HepG2 (cell line): Measurements from ENCODE around the gene C1GALT1. TPM values are rescaled to one million over a fixed set of nuclear protein-coding genes. Genes with fewer than 3 reads are reported as not detected.

Experiments
- HNRNPK ChIP-seq: fragments of 200-400 bp; formaldehyde crosslinking; IDR thresholded peaks from 2 replicates; pipeline ENCODE4 v1.6.1; 2018; ENCODE audit warnings: low read length, low read depth, moderate library complexity, mild to moderate bottlenecking; ENCODE audit not compliant: poor library complexity, severe bottlenecking
- JUN ChIP-seq: sonication (generic); formaldehyde crosslinking; IDR thresholded peaks from 2 replicates; pipeline ENCODE4 v1.4.0; 2020; ENCODE audit warnings: mild to moderate bottlenecking, missing genetic modification reagents
- SP1 ChIP-seq, 2 experiments: fragments of 450-650 bp in 1 of 2; sonication (generic) in 1 of 2; formaldehyde crosslinking in 1 of 2; IDR thresholded peaks; 2 replicates each; pipeline versions ENCODE4 v1.4.0 to v1.6.1; 2016 to 2020; ENCODE audit warnings: missing genetic modification reagents in 1 of 2
- STAG1 ChIP-seq: sonication (generic); formaldehyde crosslinking; IDR thresholded peaks from 2 replicates; pipeline ENCODE4 v1.4.0; 2020; ENCODE audit warnings: missing genetic modification reagents
- TAF1 ChIP-seq: sonication (generic); formaldehyde crosslinking; IDR thresholded peaks from 2 replicates; pipeline ENCODE4 v1.4.0; 2020; ENCODE audit warnings: missing genetic modification reagents
- THAP7 ChIP-seq: sonication (generic); formaldehyde crosslinking; IDR thresholded peaks from 2 replicates; pipeline ENCODE4 v1.8.1; 2023; ENCODE audit warnings: mild to moderate bottlenecking, missing genetic modification reagents
- ZBTB37 ChIP-seq: sonication (generic); formaldehyde crosslinking; IDR thresholded peaks from 2 replicates; pipeline ENCODE4 v1.4.0; 2020; ENCODE audit warnings: mild to moderate bottlenecking, missing genetic modification reagents
- ZBTB39 ChIP-seq: sonication (generic); formaldehyde crosslinking; IDR thresholded peaks from 2 replicates; pipeline ENCODE4 v1.5.0; 2020; ENCODE audit warnings: missing genetic modification reagents
- ZC3H13 ChIP-seq: sonication (generic); formaldehyde crosslinking; IDR thresholded peaks from 2 replicates; pipeline ENCODE4 v1.8.1; 2023; ENCODE audit warnings: mild to moderate bottlenecking, missing genetic modification reagents, moderate library complexity
- ZFP37 ChIP-seq: sonication (generic); formaldehyde crosslinking; IDR thresholded peaks from 2 replicates; pipeline ENCODE4 v1.4.0; 2020; ENCODE audit warnings: missing genetic modification reagents, borderline replicate concordance
- ZNF234 ChIP-seq: sonication (generic); formaldehyde crosslinking; conservative IDR thresholded peaks from 2 replicates; pipeline ENCODE4 v1.5.1; 2020; ENCODE audit warnings: mild to moderate bottlenecking, missing genetic modification reagents
- ZNF407 ChIP-seq: sonication (generic); formaldehyde crosslinking; IDR thresholded peaks from one replicate; pipeline ENCODE4 v1.5.1; 2020; ENCODE audit warnings: mild to moderate bottlenecking, missing genetic modification reagents; ENCODE audit errors: not compliant biosample characterization
- ZSCAN30 ChIP-seq: sonication (generic); formaldehyde crosslinking; IDR thresholded peaks from 2 replicates; pipeline ENCODE4 v1.5.0; 2020; ENCODE audit warnings: mild to moderate bottlenecking, missing genetic modification reagents
- polyA plus RNA-seq, 8 experiments: library from polyadenylated mRNA; depleted of rRNA in 3 of 8; stranded (reverse) in 7 of 8; unstranded in 1 of 8; fragments of >200 nt; fragmentation: Illumina TruSeq in 4 of 8; extraction: Trizol in 4 of 8; gene quantifications; 2 replicates each; pipeline versions ENCODE4 v1.2.1 to v1.2.3, GENCODE V29; 2011 to 2016; ENCODE audit warnings: low read depth in 4 of 8, missing spikeins in 1 of 8, mixed read lengths in 1 of 8; ENCODE audit not compliant: insufficient read depth in 1 of 8
- total RNA-seq, 5 experiments: library from RNA; depleted of rRNA; stranded (reverse); fragments of >200 nt; fragmentation: Illumina TruSeq; extraction: Trizol; gene quantifications; 2 replicates each; pipeline ENCODE4 v1.2.3, GENCODE V29; 2016; ENCODE audit warnings: low read depth in 1 of 5

C1GALT1 gene
- total and polyA plus RNA-seq, 2 of the 13 experiments (the other 11 are each of a cell fraction or from before 2014, with no cell fraction given), result 57.1 to 65.9 TPM

- TF ChIP-seq ZBTB37 (CRISPR knock-in tag) (no peak), SP1 (IDR thresholded peaks at IDR 0.05) (no peak), SP1 (CRISPR knock-in tag; IDR thresholded peaks at IDR 0.05) (peak; percentile 94), ZC3H13 (peak; percentile 64), ZNF234 (CRISPR knock-in tag) (peak; percentile 78), ZBTB39 (CRISPR knock-in tag) (peak; percentile 52; the same call in 1 of the 2 replicates), ZSCAN30 (CRISPR knock-in tag) (0 out of 2 replicates have a peak, but pooled peaks have one; percentile 59), HNRNPK (peak; percentile 60), STAG1 (CRISPR knock-in tag) (peak; percentile 33), ZFP37 (CRISPR knock-in tag) (peak; percentile 35; the same call in 1 of the 2 replicates), ZNF407 (no peak), TAF1 (peak; percentile 85), JUN (peak; percentile 45; the same call in 1 of the 2 replicates), THAP7 (CRISPR knock-in tag) (no peak)
Observed at GRCh38 chr7:7182156-7183060, at the start of gene C1GALT1 (continued).
